ENCODE data around the gene CNMD.
"Not testable (repeated sequence)": the region's sequence is repeated elsewhere in the genome, so short reads cannot be mapped to it uniquely, and the experiment has no call there.

Gene CNMD

DNA sequence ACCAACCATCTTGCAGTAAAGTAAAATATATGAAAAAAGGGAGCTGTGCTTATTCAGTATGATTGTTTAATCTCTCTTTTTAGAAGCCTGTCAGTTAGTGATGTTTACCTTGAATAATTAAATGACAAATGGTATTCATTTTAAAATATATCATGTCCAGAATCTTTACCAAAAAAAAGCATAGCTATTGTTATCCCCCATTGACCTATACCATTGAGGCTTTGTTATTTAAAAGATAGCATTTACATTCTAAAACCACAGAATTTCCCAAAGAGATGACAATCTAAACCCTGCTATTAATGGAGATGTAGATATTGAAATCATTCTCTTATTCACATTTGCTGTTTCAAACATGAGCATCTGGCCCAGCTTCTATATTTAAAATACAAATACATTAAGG, 2.2 kb downstream of the CNMD start:
- H3K27me3 ChIP-seq (ENCODE audit: insufficient read depth, low read length) = no peaks in the 10 kb centered on the region
- peak overlapping the region; percentile 53 for H2AFZ ChIP-seq (ENCODE audit: low read depth, low read length)
- H3K36me3 ChIP-seq (ENCODE audit: insufficient read depth, low read length) = no peaks in the 10 kb centered on the region
- H3K4me3 ChIP-seq (ENCODE audit: low read length) = no peak overlapping the region
- no peaks in the 10 kb centered on the region for H3K9me3 ChIP-seq (ENCODE audit: low read length)
- H3K4me1 ChIP-seq (ENCODE audit: insufficient read depth, low read length) = peaks cover 14% of the 10 kb centered on the region

- H3K4me1 ChIP-seq (ENCODE audit: insufficient read depth, low read length) = peaks cover 14% of the 10 kb centered on the region
- no peaks in the 10 kb centered on the region for H3K27me3 ChIP-seq (ENCODE audit: insufficient read depth, low read length)
- H2AFZ ChIP-seq (ENCODE audit: low read depth, low read length) = no peak overlapping the region
- H3K9me3 ChIP-seq (ENCODE audit: low read length) = no peaks in the 10 kb centered on the region
- no peak overlapping the region for H3K4me3 ChIP-seq (ENCODE audit: low read length)
- H3K36me3 ChIP-seq (ENCODE audit: insufficient read depth, low read length) = no peaks in the 10 kb centered on the region
These were observed 2.7 kb downstream of the CNMD start for GRCh38 chr13:52736891-52737290.

GRCh38 chr13:52734075-52734623, 5.5 kb downstream of the CNMD start:
- Histone ChIP-seq H3K4me1 (ENCODE audit: insufficient read depth, low read length) (peaks cover 14% of the 10 kb centered on the region), H3K27me3 (ENCODE audit: insufficient read depth, low read length) (no peaks in the 10 kb centered on the region), H2AFZ (ENCODE audit: low read depth, low read length) (no peak overlapping the region), H3K4me3 (ENCODE audit: low read length) (no peak overlapping the region), H3K36me3 (ENCODE audit: insufficient read depth, low read length) (no peaks in the 10 kb centered on the region), H3K9me3 (ENCODE audit: low read length) (no peaks in the 10 kb centered on the region)

GRCh38 chr13:52726258-52726657, 13.4 kb downstream of the CNMD start:
- H3K36me3 ChIP-seq (ENCODE audit: insufficient read depth, low read length) = no peaks in the 10 kb centered on the region
- H3K4me3 ChIP-seq (ENCODE audit: low read length) = no peak overlapping the region
- H3K9me3 ChIP-seq (ENCODE audit: low read length) = no peaks in the 10 kb centered on the region
- H3K27me3 ChIP-seq (ENCODE audit: insufficient read depth, low read length) = no peaks in the 10 kb centered on the region
- no peak overlapping the region for H2AFZ ChIP-seq (ENCODE audit: low read depth, low read length)
- no peaks in the 10 kb centered on the region for H3K4me1 ChIP-seq (ENCODE audit: insufficient read depth, low read length)

GRCh38 chr13:52725302-52725701, 14.3 kb downstream of the CNMD start:
- Histone ChIP-seq H2AFZ (ENCODE audit: low read depth, low read length) (no peak overlapping the region), H3K4me3 (ENCODE audit: low read length) (no peak overlapping the region), H3K36me3 (ENCODE audit: insufficient read depth, low read length) (no peaks in the 10 kb centered on the region), H3K27me3 (ENCODE audit: insufficient read depth, low read length) (no peaks in the 10 kb centered on the region), H3K4me1 (ENCODE audit: insufficient read depth, low read length) (no peaks in the 10 kb centered on the region), H3K9me3 (ENCODE audit: low read length) (no peaks in the 10 kb centered on the region)

DNA sequence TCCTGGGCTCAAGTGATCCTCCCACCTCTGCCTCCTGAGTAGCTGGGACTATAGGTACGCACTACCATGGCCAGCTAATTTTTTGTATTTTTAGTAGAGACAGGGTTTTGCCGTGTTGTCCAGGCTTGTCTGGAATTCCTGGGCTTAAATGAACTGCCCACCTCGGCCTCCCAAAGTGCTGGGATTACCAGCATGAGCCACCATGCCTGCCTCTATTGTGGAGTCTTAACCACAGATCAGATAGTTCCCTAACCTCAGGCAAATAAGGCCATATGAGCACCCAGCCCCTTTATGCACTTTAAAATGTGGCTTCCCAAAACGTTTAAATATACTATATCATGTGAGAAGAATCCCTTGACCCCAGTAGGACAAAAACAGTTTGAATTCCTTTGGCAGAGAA, 16.4 kb downstream of the CNMD start:
- H3K4me1 ChIP-seq (ENCODE audit: insufficient read depth, low read length) = no peaks in the 10 kb centered on the region

GRCh38 chr13:52721356-52721755, 18.3 kb downstream of the CNMD start:
- H3K27me3 ChIP-seq (ENCODE audit: insufficient read depth, low read length); H3K36me3 ChIP-seq (ENCODE audit: insufficient read depth, low read length); H2AFZ ChIP-seq (ENCODE audit: low read depth, low read length); H3K9me3 ChIP-seq (ENCODE audit: low read length); H3K4me3 ChIP-seq (ENCODE audit: low read length); H3K4me1 ChIP-seq (ENCODE audit: insufficient read depth, low read length): not testable (repeated sequence)

More for the DNA sequence above, 16.4 kb downstream of the CNMD start:
- H2AFZ ChIP-seq (ENCODE audit: low read depth, low read length) = no peak overlapping the region
- no peak overlapping the region for H3K4me3 ChIP-seq (ENCODE audit: low read length)
- H3K27me3 ChIP-seq (ENCODE audit: insufficient read depth, low read length) = no peaks in the 10 kb centered on the region
- no peaks in the 10 kb centered on the region for H3K9me3 ChIP-seq (ENCODE audit: low read length)
- no peaks in the 10 kb centered on the region for H3K36me3 ChIP-seq (ENCODE audit: insufficient read depth, low read length)

DNA sequence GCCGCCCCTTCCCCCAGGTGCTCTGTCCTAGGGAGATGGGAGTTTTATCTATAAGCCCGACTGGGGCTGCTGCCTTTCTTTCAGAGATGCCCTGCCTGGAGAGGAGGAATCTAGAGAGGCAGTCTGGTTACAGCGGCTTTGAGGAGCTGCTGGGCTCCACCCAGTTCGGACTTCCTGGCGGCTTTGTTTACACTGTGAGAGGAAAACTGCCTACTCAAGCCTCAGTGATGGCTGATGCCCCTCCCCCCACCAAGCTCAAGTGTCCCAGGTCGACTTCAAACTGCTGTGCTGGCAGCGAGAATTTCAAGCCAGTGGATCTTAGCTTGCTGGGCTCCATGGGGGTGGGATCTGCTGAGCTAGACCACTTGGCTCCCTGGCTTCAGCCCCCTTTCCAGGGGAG, 18.7 kb downstream of the CNMD start:
- not testable (repeated sequence) for H3K4me3 ChIP-seq (ENCODE audit: low read length); H3K4me1 ChIP-seq (ENCODE audit: insufficient read depth, low read length); H3K9me3 ChIP-seq (ENCODE audit: low read length); H2AFZ ChIP-seq (ENCODE audit: low read depth, low read length); H3K36me3 ChIP-seq (ENCODE audit: insufficient read depth, low read length); H3K27me3 ChIP-seq (ENCODE audit: insufficient read depth, low read length)

GRCh38 chr13:52713894-52714293, 25.7 kb downstream of the CNMD start:
- Histone ChIP-seq H2AFZ (ENCODE audit: low read depth, low read length) (no peak overlapping the region), H3K36me3 (ENCODE audit: insufficient read depth, low read length) (no peaks in the 10 kb centered on the region), H3K9me3 (ENCODE audit: low read length) (no peaks in the 10 kb centered on the region), H3K27me3 (ENCODE audit: insufficient read depth, low read length) (no peaks in the 10 kb centered on the region), H3K4me3 (ENCODE audit: low read length) (no peak overlapping the region), H3K4me1 (ENCODE audit: insufficient read depth, low read length) (peaks cover 17% of the 10 kb centered on the region)

DNA sequence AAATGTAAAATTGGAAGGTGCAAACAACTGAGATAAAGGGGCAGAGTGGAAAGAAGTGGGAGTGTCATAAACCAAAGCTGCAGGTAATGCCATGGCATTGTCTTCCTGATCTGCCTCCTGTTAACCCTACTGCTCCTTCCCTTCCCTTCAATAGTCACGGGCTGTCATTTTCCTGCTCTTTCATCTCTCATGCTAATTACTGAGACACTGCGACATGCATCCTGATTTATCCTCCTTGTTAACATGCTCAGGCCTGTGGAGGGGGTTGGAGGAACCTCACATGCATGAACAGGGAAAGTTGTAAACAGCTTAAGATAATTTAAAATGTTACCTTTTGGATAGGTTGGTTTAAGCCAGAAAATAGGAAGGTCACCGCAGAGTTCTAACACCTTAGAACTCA, 27.2 kb downstream of the CNMD start:
- no peak overlapping the region for H3K4me3 ChIP-seq (ENCODE audit: low read length)
- H2AFZ ChIP-seq (ENCODE audit: low read depth, low read length) = peak overlapping the region; percentile 72
- H3K27me3 ChIP-seq (ENCODE audit: insufficient read depth, low read length) = no peaks in the 10 kb centered on the region
- no peaks in the 10 kb centered on the region for H3K9me3 ChIP-seq (ENCODE audit: low read length)
- H3K36me3 ChIP-seq (ENCODE audit: insufficient read depth, low read length) = no peaks in the 10 kb centered on the region
- H3K4me1 ChIP-seq (ENCODE audit: insufficient read depth, low read length) = peaks cover 17% of the 10 kb centered on the region

DNA sequence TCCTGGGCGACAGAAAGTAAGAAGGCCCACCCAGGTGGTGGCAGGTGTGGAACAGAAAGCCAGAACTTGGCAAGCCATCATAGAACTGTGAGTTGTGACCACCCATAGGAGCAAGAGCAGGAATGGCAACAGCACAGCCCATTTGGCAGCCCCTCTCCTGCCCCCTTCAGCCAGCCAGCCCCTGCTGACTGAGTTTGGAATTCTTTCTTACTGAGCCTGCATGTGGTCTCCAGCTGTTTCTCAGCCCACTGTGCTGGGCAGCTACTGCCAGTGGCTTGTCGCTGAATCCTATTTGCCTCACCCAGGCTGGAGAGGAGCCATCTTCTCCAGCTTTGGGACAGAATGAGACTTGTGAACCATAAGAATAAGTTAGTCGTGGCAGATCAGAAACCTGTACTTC, 28.3 kb downstream of the CNMD start:
- no peaks in the 10 kb centered on the region for H3K9me3 ChIP-seq (ENCODE audit: low read length)
- no peak overlapping the region for H2AFZ ChIP-seq (ENCODE audit: low read depth, low read length)
- no peak overlapping the region for H3K4me3 ChIP-seq (ENCODE audit: low read length)
- H3K36me3 ChIP-seq (ENCODE audit: insufficient read depth, low read length) = no peaks in the 10 kb centered on the region
- no peaks in the 10 kb centered on the region for H3K27me3 ChIP-seq (ENCODE audit: insufficient read depth, low read length)
- H3K4me1 ChIP-seq (ENCODE audit: insufficient read depth, low read length) = peaks cover 17% of the 10 kb centered on the region

GRCh38 chr13:52708266-52708665, 31.4 kb downstream of the CNMD start:
- not testable (repeated sequence) for H3K9me3 ChIP-seq (ENCODE audit: low read length); H3K27me3 ChIP-seq (ENCODE audit: insufficient read depth, low read length); H2AFZ ChIP-seq (ENCODE audit: low read depth, low read length); H3K4me3 ChIP-seq (ENCODE audit: low read length); H3K36me3 ChIP-seq (ENCODE audit: insufficient read depth, low read length)
- H3K4me1 ChIP-seq (ENCODE audit: insufficient read depth, low read length) = peaks cover 20% of the 10 kb centered on the region

DNA sequence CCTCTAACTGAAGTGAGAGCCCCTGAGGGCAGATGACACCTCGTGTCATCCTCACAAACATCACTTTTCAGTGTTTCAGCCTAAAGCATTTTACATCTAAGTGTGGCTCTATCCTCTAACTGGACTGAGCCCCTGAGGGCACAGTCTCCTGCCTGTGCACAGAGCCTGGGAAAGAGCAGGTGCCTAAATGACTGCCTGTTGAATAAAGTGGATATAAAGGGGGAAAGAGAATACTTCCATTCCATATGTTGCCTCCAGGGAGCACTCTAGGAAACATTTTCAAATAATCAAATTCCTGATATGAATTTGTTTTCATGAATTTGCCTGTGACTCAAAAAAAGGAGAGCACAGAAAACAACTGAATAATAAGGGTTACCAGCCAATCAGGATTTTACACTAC, 32.2 kb downstream of the CNMD start:
- Histone ChIP-seq H3K27me3 (ENCODE audit: insufficient read depth, low read length) (no peaks in the 10 kb centered on the region), H3K4me3 (ENCODE audit: low read length) (no peak overlapping the region), H3K4me1 (ENCODE audit: insufficient read depth, low read length) (peaks cover 18% of the 10 kb centered on the region), H3K9me3 (ENCODE audit: low read length) (no peaks in the 10 kb centered on the region), H3K36me3 (ENCODE audit: insufficient read depth, low read length) (no peaks in the 10 kb centered on the region), H2AFZ (ENCODE audit: low read depth, low read length) (no peak overlapping the region)

GRCh38 chr13:52706081-52706480, 33.5 kb downstream of the CNMD start:
- no peaks in the 10 kb centered on the region for H3K9me3 ChIP-seq (ENCODE audit: low read length)
- no peak overlapping the region for H3K4me3 ChIP-seq (ENCODE audit: low read length)
- H2AFZ ChIP-seq (ENCODE audit: low read depth, low read length) = no peak overlapping the region
- H3K27me3 ChIP-seq (ENCODE audit: insufficient read depth, low read length) = no peaks in the 10 kb centered on the region
- no peaks in the 10 kb centered on the region for H3K36me3 ChIP-seq (ENCODE audit: insufficient read depth, low read length)
- H3K4me1 ChIP-seq (ENCODE audit: insufficient read depth, low read length) = peaks cover 18% of the 10 kb centered on the region

Data from neuron (in vitro differentiated cells).